Neural cell (in vitro differentiated cells): Measurements from ENCODE around the gene KHK. TPM values are rescaled to one million over a fixed set of nuclear protein-coding genes. Genes with fewer than 3 reads are reported as not detected.
A peak's percentile ranks its signal among the peaks of the same experiment; 100 is the strongest.

ENCODE experiments used
- H2AFZ ChIP-seq: fragments of 200-600, 300-800 bp; sonication (generic), shearing (Covaris generic); 2 replicates; pipeline ENCODE4 v1.6.0; 2014; ENCODE audit warnings: low read depth, mild to moderate bottlenecking, antibody characterized with exemption, low read length, moderate library complexity
- H3F3A ChIP-seq: fragments of 200-600 bp; shearing (Covaris generic); 2 replicates; pipeline ENCODE4 v1.6.1; 2016; ENCODE audit warnings: mild to moderate bottlenecking, moderate library complexity, mixed read lengths, antibody characterized with exemption, low read length; ENCODE audit not compliant: insufficient read depth, poor library complexity, severe bottlenecking
- H3K27ac ChIP-seq: fragments of 200-600, 300-800 bp; sonication (generic), shearing (Covaris generic); 2 replicates; pipeline ENCODE4 v1.5.1; 2014; ENCODE audit warnings: mild to moderate bottlenecking, low read length, moderate library complexity
- H3K27me3 ChIP-seq: fragments of 300-800, 200-600 bp; sonication (generic), shearing (Covaris generic); 2 replicates; pipeline ENCODE4 v1.6.0; 2014; ENCODE audit warnings: mild to moderate bottlenecking, low read depth, low read length, moderate library complexity; ENCODE audit not compliant: insufficient read depth
- H3K36me3 ChIP-seq: fragments of 300-800, 200-600 bp; sonication (generic), shearing (Covaris generic); 2 replicates; pipeline ENCODE4 v1.5.1; 2014; ENCODE audit warnings: mild to moderate bottlenecking, antibody characterized with exemption, low read length, moderate library complexity; ENCODE audit not compliant: insufficient read depth
- H3K4me2 ChIP-seq: fragments of 300-800, 200-600 bp; sonication (generic), shearing (Covaris generic); 2 replicates; pipeline ENCODE4 v1.6.0; 2014; ENCODE audit warnings: mild to moderate bottlenecking, low read length
- H3K4me3 ChIP-seq: fragments of 300-800, 200-600 bp; sonication (generic), shearing (Covaris generic); 2 replicates; pipeline ENCODE4 v1.5.1; 2014; ENCODE audit warnings: mild to moderate bottlenecking, low read length, moderate library complexity
- H3K79me2 ChIP-seq: fragments of 200-600 bp; shearing (Covaris generic); replicated peaks from 2 replicates; pipeline ENCODE4 v1.6.0; 2014; ENCODE audit warnings: mild to moderate bottlenecking, low read length, moderate library complexity; ENCODE audit not compliant: insufficient read depth
- H3K9ac ChIP-seq: fragments of 300-800, 200-600 bp; sonication (generic), shearing (Covaris generic); 2 replicates; pipeline ENCODE4 v1.6.1; 2016; ENCODE audit warnings: mild to moderate bottlenecking, low read length, mixed read lengths
- H3K9me2 ChIP-seq: fragments of 200-600 bp; shearing (Covaris generic); 2 replicates; pipeline ENCODE4 v1.6.1; 2016; ENCODE audit warnings: mild to moderate bottlenecking, low read length, mixed read lengths; ENCODE audit not compliant: insufficient read depth
- H3K9me3 ChIP-seq: fragments of 200-600, 300-800 bp; sonication (generic), shearing (Covaris generic); 2 replicates; pipeline ENCODE4 v1.6.1; 2016; ENCODE audit warnings: mild to moderate bottlenecking, mixed run types, low read length, moderate library complexity, mixed read lengths
- H4K20me1 ChIP-seq: fragments of 200-600 bp; shearing (Covaris generic); 2 replicates; pipeline ENCODE4 v1.6.1; 2016; ENCODE audit warnings: mild to moderate bottlenecking, mixed run types; ENCODE audit not compliant: insufficient read depth
- CTCF ChIP-seq: fragments of 450-650 bp; IDR thresholded peaks from 2 replicates; pipeline ENCODE4 v1.5.1; 2014; ENCODE audit warnings: antibody characterized with exemption, mild to moderate bottlenecking, moderate library complexity; ENCODE audit not compliant: poor library complexity, severe bottlenecking
- EP300 ChIP-seq: fragments of 450-650 bp; conservative IDR thresholded peaks from 2 replicates; pipeline ENCODE4 v1.6.1; 2014; ENCODE audit warnings: antibody characterized with exemption, mild to moderate bottlenecking, moderate library complexity; ENCODE audit not compliant: poor library complexity, severe bottlenecking
- EZH2 ChIP-seq: fragments of 200-600, 300-800 bp; shearing (Covaris generic), sonication (generic); IDR thresholded peaks from 2 replicates; pipeline ENCODE4 v1.6.1; 2014; ENCODE audit warnings: antibody characterized with exemption, low read length, borderline replicate concordance, mild to moderate bottlenecking; ENCODE audit not compliant: insufficient read depth, poor library complexity, severe bottlenecking
- MXI1 ChIP-seq: fragments of 450-650 bp; conservative IDR thresholded peaks from 2 replicates; pipeline ENCODE4 v1.6.1; 2014; ENCODE audit warnings: antibody characterized with exemption, mild to moderate bottlenecking; ENCODE audit not compliant: poor library complexity, severe bottlenecking
- POLR2AphosphoS5 ChIP-seq: IDR thresholded peaks from 2 replicates; pipeline ENCODE4 v1.6.1; 2012
- RAD21 ChIP-seq: fragments of 450-650 bp; conservative IDR thresholded peaks from 2 replicates; pipeline ENCODE4 v1.6.1; 2014; ENCODE audit warnings: antibody characterized with exemption, mild to moderate bottlenecking, moderate library complexity
- REST ChIP-seq: IDR thresholded peaks from 2 replicates; pipeline ENCODE4 v1.6.1; 2012; ENCODE audit warnings: borderline replicate concordance
- SMC3 ChIP-seq: fragments of 450-650 bp; conservative IDR thresholded peaks from 2 replicates; pipeline ENCODE4 v1.6.1; 2014; ENCODE audit warnings: antibody characterized with exemption, mild to moderate bottlenecking, moderate library complexity; ENCODE audit not compliant: poor library complexity
- TAF1 ChIP-seq: IDR thresholded peaks from 2 replicates; pipeline ENCODE4 v1.6.1; 2012; ENCODE audit warnings: low read depth
- polyA plus RNA-seq: library from polyadenylated mRNA; depleted of rRNA; stranded (reverse); fragments of >200 nt; gene quantifications from 2 replicates; pipeline ENCODE4 v1.2.3, GENCODE V29; 2014

Gene KHK
- polyA plus RNA-seq, 1 donor from 2014 or later: 4.1 TPM

GRCh38 chr2:27122791-27123190, 36.2 kb downstream of the KHK start:
- H3F3A ChIP-seq: no peaks in the 10 kb centered on the region
- no peak overlapping the region for H3K9ac ChIP-seq
- H3K79me2 ChIP-seq: no peaks in the 10 kb centered on the region
- no peaks in the 10 kb centered on the region for H3K9me3 ChIP-seq
- H3K9me2 ChIP-seq: no peaks in the 10 kb centered on the region
- H2AFZ ChIP-seq: no peak overlapping the region
- H3K27ac ChIP-seq: no peak overlapping the region
- H3K4me3 ChIP-seq: no peak overlapping the region
- H4K20me1 ChIP-seq: no peaks in the 10 kb centered on the region
- TF ChIP-seq EP300 (no peak), CTCF (no peak), EZH2 (no peak), SMC3 (no peak), RAD21 (no peak), TAF1 (no peak), POLR2AphosphoS5 (no peak), REST (no peak), MXI1 (no peak)
- H3K27me3 ChIP-seq: peaks cover 22% of the 10 kb centered on the region
- H3K36me3 ChIP-seq: no peaks in the 10 kb centered on the region
- no peak overlapping the region for H3K4me2 ChIP-seq

- H3K27me3 ChIP-seq: peaks cover 15% of the 10 kb centered on the region
- no peaks in the 10 kb centered on the region for H3K36me3 ChIP-seq
- no peak within 1 kb of the TSS for H3K9ac ChIP-seq
- H2AFZ ChIP-seq: no peak within 1 kb of the TSS
- no peak within 1 kb of the TSS for H3K4me2 ChIP-seq
- peak within 1 kb of the TSS; percentile 58 for H3K4me3 ChIP-seq
- H3F3A ChIP-seq: no peaks in the 10 kb centered on the region
- TF ChIP-seq POLR2AphosphoS5 (no peak), EZH2 (no peak), MXI1 (no peak), TAF1 (no peak), REST (no peak), RAD21 (no peak), CTCF (no peak), SMC3 (no peak), EP300 (no peak)
- no peaks in the 10 kb centered on the region for H3K9me2 ChIP-seq
- H3K27ac ChIP-seq: no peak within 1 kb of the TSS
- no peaks in the 10 kb centered on the region for H4K20me1 ChIP-seq
- no peaks in the 10 kb centered on the region for H3K9me3 ChIP-seq
- H3K79me2 ChIP-seq: no peaks in the 10 kb centered on the region
These were observed 37.0 kb downstream of the KHK start, which contains the start of gene ABHD1 for GRCh38 chr2:27123302-27124150. TSS of gene ABHD1 (plus strand) at chr2:27123815. CDS start at chr2:27123949, 134 bp downstream.
